Caco-2 (cell line): ENCODE measurements around the gene CDKL4. TPM values are rescaled to one million over a fixed set of nuclear protein-coding genes. Genes with fewer than 3 reads are reported as not detected.
"Not testable (repeated sequence)": the region's sequence is repeated elsewhere in the genome, so short reads cannot be mapped to it uniquely, and the experiment has no call there.

Experiments
- BruUV-seq: library from RNA; stranded (reverse); fragments of 400-500 nt; replicated peaks from 2 replicates; lab custom pipeline; 2021; lab: Mats Ljungman, UMichigan
- CTCF ChIA-PET: fragments of 300-600 bp; sonication (Branson Sonifier 250); formaldehyde crosslinking; loops from one replicate; lab custom pipeline; 2022; ENCODE audit warnings: antibody characterized with exemption; lab: Charles Lee
- POLR2A ChIA-PET: fragments of 300-600 bp; sonication (Branson Sonifier 250); formaldehyde crosslinking; loops from one replicate; lab custom pipeline; 2022; ENCODE audit warnings: antibody characterized with exemption; lab: Charles Lee
- DNase-seq, 2 experiments: peaks; one replicate each; pipeline versions ENCODE4 v3.0.0 to v3.0.0-alpha.2; 2020 to 2022
- H3K27me3 ChIP-seq: replicated peaks from 2 replicates; pipeline ENCODE4 v1.6.0; 2011; ENCODE audit warnings: low read length; ENCODE audit not compliant: control insufficient read depth, insufficient read depth
- H3K36me3 ChIP-seq: 2 replicates; pipeline ENCODE4 v1.5.1; 2011; ENCODE audit warnings: low read length; ENCODE audit not compliant: control insufficient read depth, insufficient read depth
- H3K4me1 ChIP-seq: fragments of 250-450 bp; sonication (Bioruptor Pico); 2 replicates; pipeline ENCODE4 v1.5.1; 2020; ENCODE audit warnings: mild to moderate bottlenecking
- H3K4me3 ChIP-seq: 2 replicates; pipeline ENCODE4 v1.5.1; 2011; ENCODE audit warnings: low read depth, mild to moderate bottlenecking, control low read depth, low read length
- H3K9me3 ChIP-seq: fragments of 250-450 bp; sonication (Bioruptor Pico); 2 replicates; pipeline ENCODE4 v1.5.1; 2020; ENCODE audit warnings: mild to moderate bottlenecking, moderate library complexity
- H3K27ac Mint-ChIP-seq: one replicate; pipeline ENCODE4 v1.8.0; 2022; ENCODE audit warnings: mixed read lengths; ENCODE audit not compliant: unreplicated experiment
- H3K27me3 Mint-ChIP-seq: one replicate; pipeline ENCODE4 v1.8.0; 2022; ENCODE audit warnings: mixed read lengths; ENCODE audit not compliant: insufficient read depth, unreplicated experiment
- H3K36me3 Mint-ChIP-seq: one replicate; pipeline ENCODE4 v1.8.0; 2022; ENCODE audit warnings: mild to moderate bottlenecking, mixed read lengths; ENCODE audit not compliant: insufficient read depth, unreplicated experiment
- H3K4me1 Mint-ChIP-seq: one replicate; pipeline ENCODE4 v1.8.0; 2022; ENCODE audit warnings: low read depth, mixed read lengths; ENCODE audit not compliant: unreplicated experiment
- H3K4me3 Mint-ChIP-seq: one replicate; pipeline ENCODE4 v1.8.0; 2022; ENCODE audit warnings: mild to moderate bottlenecking, moderate library complexity, mixed read lengths; ENCODE audit not compliant: unreplicated experiment
- H3K9me3 Mint-ChIP-seq: one replicate; pipeline ENCODE4 v1.8.0; 2022; ENCODE audit warnings: mixed read lengths; ENCODE audit not compliant: unreplicated experiment
- CTCF ChIP-seq, 2 experiments: fragments of 200-600 bp in 1 of 2; IDR thresholded peaks; 1 replicate in 1 of 2; 2 replicates in 1 of 2; pipeline versions ENCODE4 v1.5.1 to v1.8.0; 2011 to 2022; ENCODE audit warnings: antibody characterized with exemption in 1 of 2, control low read depth in 1 of 2, inconsistent platforms in 1 of 2, low read depth in 1 of 2, low read length in 1 of 2, mild to moderate bottlenecking in 1 of 2, moderate library complexity in 1 of 2; ENCODE audit not compliant: insufficient read depth in 1 of 2, severe bottlenecking in 1 of 2, unreplicated experiment in 1 of 2
- intact Hi-C: fragments of 100-400 bp; cut with micrococcal nuclease; formaldehyde crosslinking; loops from one replicate; pipeline ENCODE4 v1.10.0; 2022; ENCODE audit not compliant: unreplicated experiment
- total RNA-seq: library from RNA; stranded (reverse); gene quantifications from 2 replicates; pipeline ENCODE4 v1.2.3, GENCODE V29; 2022

The CDKL4 gene
- total RNA-seq, 1 experiment from 2014 or later: 1.4 TPM

- H3K36me3 Mint-ChIP-seq: no peaks in the 10 kb centered on the region
- Histone ChIP-seq H3K4me3 (no peak overlapping the region), H3K27me3 (no peaks in the 10 kb centered on the region), H3K4me1 (peaks cover 11% of the 10 kb centered on the region), H3K36me3 (no peaks in the 10 kb centered on the region), H3K9me3 (no peaks in the 10 kb centered on the region)
- H3K4me1 Mint-ChIP-seq: peaks cover 5% of the 10 kb centered on the region
- H3K27ac Mint-ChIP-seq: no peak overlapping the region
- H3K27me3 Mint-ChIP-seq: no peaks in the 10 kb centered on the region
- ChIA-PET CTCF (no interaction called here), POLR2A (no interaction called here)
- TF ChIP-seq CTCF (IDR thresholded peaks at IDR 0.05; ENCODE audit: insufficient read depth in 1 of 2, low read depth in 1 of 2, low read length in 1 of 2, severe bottlenecking in 1 of 2, unreplicated experiment in 1 of 2): no peak
- DNase-seq: no peak
- H3K4me3 Mint-ChIP-seq: no peak overlapping the region
- no TSS peak for BruUV-seq
- no peaks in the 10 kb centered on the region for H3K9me3 Mint-ChIP-seq
- intact Hi-C loops: no loop called here
Measured at GRCh38 chr2:39144416-39144815, 99.4 kb downstream of the CDKL4 start.

- H3K4me1 ChIP-seq: peaks cover 22% of the 10 kb centered on the region
- ChIA-PET POLR2A (no interaction called here), CTCF (no interaction called here)
- intact Hi-C loops: no loop called here
- Mint-ChIP-seq H3K27ac (no peak overlapping the region), H3K4me1 (peaks cover 13% of the 10 kb centered on the region), H3K36me3 (no peaks in the 10 kb centered on the region), H3K4me3 (no peak overlapping the region), H3K27me3 (no peaks in the 10 kb centered on the region), H3K9me3 (no peaks in the 10 kb centered on the region)
- H3K27me3 ChIP-seq: no peaks in the 10 kb centered on the region
- no peak for TF ChIP-seq CTCF (IDR thresholded peaks at IDR 0.05; ENCODE audit: insufficient read depth in 1 of 2, low read depth in 1 of 2, low read length in 1 of 2, severe bottlenecking in 1 of 2, unreplicated experiment in 1 of 2)
- no peak for DNase-seq
- BruUV-seq: no TSS peak
- no peaks in the 10 kb centered on the region for H3K9me3 ChIP-seq
- no peak overlapping the region for H3K4me3 ChIP-seq
- H3K36me3 ChIP-seq: no peaks in the 10 kb centered on the region
Measured at GRCh38 chr2:39142904-39143605, 100.7 kb downstream of the CDKL4 start.

- CTCF ChIA-PET: no interaction called here
- Histone ChIP-seq H3K27me3 (no peaks in the 10 kb centered on the region), H3K9me3 (no peaks in the 10 kb centered on the region), H3K36me3 (no peaks in the 10 kb centered on the region), H3K4me1 (peaks cover 23% of the 10 kb centered on the region), H3K4me3 (no peak overlapping the region)
- Mint-ChIP-seq H3K27me3 (no peaks in the 10 kb centered on the region), H3K4me3 (no peak overlapping the region), H3K27ac (no peak overlapping the region), H3K4me1 (peaks cover 17% of the 10 kb centered on the region), H3K9me3 (no peaks in the 10 kb centered on the region), H3K36me3 (no peaks in the 10 kb centered on the region)
- intact Hi-C loops: no loop called here
- POLR2A ChIA-PET: no interaction called here
- TF ChIP-seq CTCF (IDR thresholded peaks at IDR 0.05; ENCODE audit: insufficient read depth in 1 of 2, low read depth in 1 of 2, low read length in 1 of 2, severe bottlenecking in 1 of 2, unreplicated experiment in 1 of 2): no peak
- no peak for DNase-seq
- BruUV-seq: no TSS peak
Measured at GRCh38 chr2:39141334-39142271, 102.2 kb downstream of the CDKL4 start.

- CTCF ChIA-PET, H3K36me3 ChIP-seq, H3K4me3 Mint-ChIP-seq, H3K9me3 Mint-ChIP-seq, H3K27me3 Mint-ChIP-seq, H3K27ac Mint-ChIP-seq, H3K4me3 ChIP-seq, BruUV-seq, H3K9me3 ChIP-seq, H3K36me3 Mint-ChIP-seq, POLR2A ChIA-PET, DNase-seq, H3K27me3 ChIP-seq, intact Hi-C loops: not testable (repeated sequence)
- peaks cover 17% of the 10 kb centered on the region for H3K4me1 Mint-ChIP-seq
- peaks cover 23% of the 10 kb centered on the region for H3K4me1 ChIP-seq
Measured at GRCh38 chr2:39140948-39141333, 102.8 kb downstream of the CDKL4 start.
